G401.6 (cell line): ENCODE measurements around the gene SLC12A2.

ENCODE experiments used
- FAIRE-seq: peaks from 2 replicates; lab custom pipeline; 2012; peaks lifted over from hg19 to GRCh38; lab: Jason Lieb, UNC

SLC12A2 gene

DNA sequence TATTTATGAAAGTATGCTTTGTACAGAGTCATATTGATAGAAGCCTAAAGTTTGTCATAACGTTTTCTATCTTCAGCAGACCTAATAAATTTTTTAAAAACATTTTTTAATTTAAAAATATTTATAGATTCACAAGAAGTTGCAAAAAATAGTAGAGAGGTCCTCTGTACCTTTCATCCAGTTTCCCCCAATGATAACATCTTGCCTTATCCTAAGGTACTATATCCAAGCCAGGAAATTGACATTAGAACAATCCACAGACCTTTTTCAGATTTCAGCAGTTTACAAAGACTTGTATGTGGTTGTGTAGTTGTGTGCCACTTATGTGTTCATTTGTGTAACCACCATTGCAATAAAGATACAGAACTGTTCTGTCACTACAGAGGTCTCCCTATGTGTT lies 88.5 kb downstream of the SLC12A2 start:
- FAIRE-seq, result no peak

- no peak for FAIRE-seq
These were observed 91.4 kb downstream of the SLC12A2 start for GRCh38 chr5:128174951-128175350.

DNA sequence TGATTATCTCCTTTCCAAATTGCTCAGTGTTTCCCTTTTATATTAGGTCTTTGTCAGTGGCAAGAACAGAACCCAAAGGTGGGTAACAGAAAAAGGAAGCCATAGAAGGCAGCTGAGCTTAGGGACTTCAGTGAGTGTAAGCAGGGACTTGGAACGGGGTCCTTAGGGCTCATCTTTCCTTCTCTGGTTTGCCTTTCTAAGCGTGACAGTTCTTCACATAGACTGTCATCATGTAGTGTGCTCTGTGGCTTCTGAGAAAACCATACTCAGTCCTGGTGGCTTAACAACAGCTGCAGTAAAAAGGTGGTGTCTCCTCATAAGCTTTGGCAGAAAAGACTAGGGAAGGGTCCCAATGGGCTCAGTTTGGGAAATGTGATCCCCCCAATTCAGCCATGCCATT lies 108.8 kb downstream of the SLC12A2 start:
- no peak for FAIRE-seq

DNA sequence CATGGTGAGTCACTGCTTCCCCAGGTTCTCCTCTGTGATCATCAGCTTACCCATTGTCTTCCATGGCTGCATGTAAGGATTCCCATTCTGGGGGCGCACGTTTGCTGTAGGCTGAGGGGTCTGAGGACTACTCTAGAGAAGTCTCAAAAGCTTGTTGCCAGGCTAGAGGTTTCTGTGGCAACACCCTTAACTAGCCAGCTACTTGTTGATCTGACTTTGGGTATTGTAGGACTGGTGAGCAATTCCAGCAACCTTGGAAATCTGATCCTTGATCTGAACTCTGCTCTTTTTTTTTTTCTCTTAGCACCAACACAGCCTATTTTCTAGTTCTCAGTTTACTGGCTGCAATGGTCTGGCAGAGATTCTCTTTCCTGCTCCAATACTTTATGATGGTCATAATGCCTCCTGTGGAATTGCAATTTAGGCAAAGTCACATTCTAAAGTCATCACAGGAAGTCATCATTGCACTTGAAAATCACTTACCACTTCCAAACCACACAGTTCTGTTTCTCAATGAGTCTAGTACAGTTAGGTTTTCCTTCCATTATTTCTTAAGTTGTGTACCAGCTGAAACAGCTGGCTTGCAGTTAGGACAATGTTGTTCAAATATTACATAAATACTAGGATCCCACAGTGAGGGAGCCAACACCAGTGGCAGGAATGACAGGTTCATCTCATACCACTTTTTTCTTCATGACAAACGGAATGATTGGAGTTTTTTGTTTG lies 110.3 kb downstream of the SLC12A2 start:
- FAIRE-seq, result no peak

GRCh38 chr5:128195316-128195715 lies 111.8 kb downstream of the SLC12A2 start:
- FAIRE-seq, result no peak

GRCh38 chr5:128196080-128196479 lies 112.5 kb downstream of the SLC12A2 start:
- no peak for FAIRE-seq

DNA sequence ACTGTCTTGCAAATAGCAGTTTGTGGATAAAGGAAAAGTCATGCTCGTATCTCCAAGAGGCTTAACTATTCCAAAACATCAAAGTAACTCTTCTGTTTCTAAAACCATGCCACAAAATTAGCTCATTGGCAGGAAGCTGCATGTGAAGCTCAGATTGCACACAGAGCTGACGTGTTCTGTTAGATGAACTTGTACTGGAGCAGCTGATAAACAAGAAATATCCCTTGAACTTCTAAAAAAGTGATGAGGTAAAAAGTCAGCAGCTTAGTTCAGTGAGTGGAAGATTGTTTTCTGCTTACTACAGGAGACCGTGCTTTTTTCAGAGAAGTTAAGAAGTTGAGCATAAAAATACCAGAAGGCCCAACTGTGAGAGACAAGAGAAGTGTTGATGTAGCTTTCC lies 113.2 kb downstream of the SLC12A2 start:
- FAIRE-seq, result no peak

DNA sequence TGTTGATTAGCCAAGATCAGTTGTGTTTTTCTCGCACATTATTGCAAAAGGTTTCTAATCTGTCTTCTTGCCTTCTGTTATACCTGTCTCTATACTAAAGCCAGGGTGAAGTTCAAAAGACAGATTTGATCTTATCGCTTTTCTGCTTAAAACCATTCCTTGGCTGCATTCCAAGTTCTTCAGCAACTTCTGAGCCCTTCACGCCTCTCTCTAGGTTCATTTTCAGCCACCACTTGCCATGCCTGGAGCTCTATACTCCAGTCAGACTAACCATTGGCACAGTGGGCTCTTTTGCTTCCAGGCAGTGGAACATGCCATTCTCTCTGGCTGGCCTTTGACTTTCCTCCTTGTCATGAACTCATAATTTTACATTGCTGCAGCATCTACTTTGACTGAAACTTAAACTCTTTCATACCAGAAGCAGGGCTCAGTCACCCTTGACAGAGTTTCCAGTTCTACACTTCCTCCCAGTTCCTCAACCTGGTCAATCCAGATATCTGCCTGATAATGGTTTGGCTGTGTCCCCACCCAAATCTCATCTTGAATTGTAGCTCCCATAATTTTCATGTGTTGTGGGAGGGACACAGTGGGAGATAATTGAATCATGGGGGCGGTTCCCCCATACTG lies 114.4 kb downstream of the SLC12A2 start:
- no peak for FAIRE-seq

GRCh38 chr5:128199104-128199503 lies 115.5 kb downstream of the SLC12A2 start:
- FAIRE-seq, result no peak

GRCh38 chr5:128199611-128200010 lies 116.0 kb downstream of the SLC12A2 start:
- FAIRE-seq, result no peak

DNA sequence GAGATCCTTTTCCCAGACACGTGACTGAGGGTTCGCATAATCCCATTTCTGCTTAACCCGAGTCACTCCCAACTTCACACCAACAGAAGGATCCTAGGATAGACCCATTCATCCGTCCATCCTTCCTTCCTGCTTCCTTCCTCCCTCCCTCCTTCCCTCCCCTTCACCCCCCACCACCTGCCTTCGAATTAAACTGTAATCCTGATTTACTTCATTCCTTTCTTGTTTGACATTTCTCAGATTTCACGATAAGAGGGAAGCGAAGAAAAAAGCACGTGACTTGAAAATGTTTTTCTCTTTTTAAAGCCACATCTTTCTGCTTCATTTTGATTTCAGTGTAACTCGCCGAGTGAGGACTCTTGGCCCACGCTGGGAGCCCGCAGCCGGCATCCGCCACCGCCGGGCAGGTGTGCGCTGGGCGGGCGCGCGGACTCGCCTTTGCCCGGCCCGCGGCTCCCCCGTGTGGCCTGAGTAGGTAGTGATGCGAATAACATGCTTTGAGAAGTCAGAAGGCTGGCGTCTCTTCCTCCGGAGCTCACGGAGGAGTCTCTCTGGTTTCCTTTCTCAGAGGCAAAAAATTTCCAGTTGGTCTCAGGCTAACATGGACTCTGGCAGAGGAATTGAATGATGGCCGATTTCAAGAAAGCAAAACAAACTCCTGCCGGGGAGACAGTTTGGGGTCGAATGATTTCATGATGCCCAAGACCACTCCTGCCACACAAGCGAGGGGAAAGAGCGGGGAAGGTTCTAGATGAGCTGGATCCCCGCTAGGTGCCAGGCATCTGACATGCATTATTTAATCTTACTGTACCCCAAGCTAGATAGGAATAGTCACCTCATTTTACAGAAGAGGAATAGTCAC lies 117.7 kb downstream of the SLC12A2 start:
- FAIRE-seq, result no peak

DNA sequence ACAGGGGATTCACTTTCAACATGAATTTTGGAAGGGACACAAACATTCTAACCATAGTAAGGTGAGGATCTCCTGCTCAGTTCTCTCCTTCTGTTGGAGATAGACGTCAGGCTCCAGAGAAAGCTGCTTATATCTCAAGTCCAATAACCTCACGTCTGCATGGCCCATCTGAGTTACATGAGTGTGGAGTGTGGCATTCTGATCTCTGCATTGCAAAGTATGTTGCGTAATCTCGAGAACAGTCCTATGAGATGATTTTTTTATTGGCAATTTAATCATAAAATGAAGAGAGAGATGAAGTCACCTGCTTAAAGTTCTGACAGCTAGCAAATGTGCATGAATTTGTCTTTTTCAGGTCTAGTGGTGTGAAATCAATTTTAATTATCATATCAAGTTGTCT lies 118.8 kb downstream of the SLC12A2 start:
- FAIRE-seq, result no peak

DNA sequence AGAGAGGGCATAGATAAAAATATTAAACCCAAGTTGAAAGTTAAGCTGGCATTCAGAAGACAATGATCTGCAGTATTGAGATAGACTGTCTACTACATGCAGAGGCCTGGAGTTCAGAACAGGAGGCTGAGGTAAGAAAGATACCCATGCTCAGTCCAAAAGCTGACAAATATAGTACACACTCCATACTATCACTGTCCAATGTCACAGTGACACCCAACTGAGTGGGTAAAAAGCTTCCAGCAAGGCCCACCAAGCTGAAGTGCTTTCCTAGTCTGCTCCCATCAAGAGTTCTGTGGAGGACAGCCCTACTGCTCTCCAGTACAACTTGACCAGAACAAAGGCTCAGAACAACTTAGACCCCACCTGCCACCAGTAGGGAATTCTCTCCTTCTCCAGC lies 124.9 kb downstream of the SLC12A2 start:
- FAIRE-seq, result no peak

DNA sequence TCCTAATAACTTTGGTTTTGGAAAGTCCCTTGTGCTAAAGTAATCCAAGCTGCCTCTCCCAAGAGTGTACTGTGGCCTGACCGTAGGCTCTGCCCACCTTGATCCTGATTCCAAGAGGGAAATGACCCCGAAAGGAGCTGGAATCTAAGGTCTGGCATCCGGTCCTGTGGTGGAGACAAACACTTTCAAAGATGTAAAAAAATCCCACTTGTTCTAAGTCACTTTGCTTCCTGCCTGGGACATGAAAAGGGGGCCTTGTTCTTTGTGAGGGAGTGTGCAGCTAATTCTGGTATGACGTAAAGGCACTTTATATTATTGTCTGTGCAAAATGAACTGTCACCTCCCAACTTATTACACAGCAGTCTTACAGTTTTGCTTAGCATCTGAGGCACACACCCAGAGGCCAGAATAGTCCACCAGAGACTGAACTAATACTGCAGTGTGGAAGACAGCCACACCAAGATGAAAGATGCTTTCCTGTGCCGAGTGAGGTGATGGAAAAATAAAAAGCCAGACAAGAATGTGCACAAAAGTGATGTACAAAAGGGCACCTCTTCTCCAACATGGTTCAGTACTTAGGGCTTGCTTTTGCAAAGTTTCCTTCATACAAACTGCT lies 128.7 kb downstream of the SLC12A2 start:
- no peak for FAIRE-seq

DNA sequence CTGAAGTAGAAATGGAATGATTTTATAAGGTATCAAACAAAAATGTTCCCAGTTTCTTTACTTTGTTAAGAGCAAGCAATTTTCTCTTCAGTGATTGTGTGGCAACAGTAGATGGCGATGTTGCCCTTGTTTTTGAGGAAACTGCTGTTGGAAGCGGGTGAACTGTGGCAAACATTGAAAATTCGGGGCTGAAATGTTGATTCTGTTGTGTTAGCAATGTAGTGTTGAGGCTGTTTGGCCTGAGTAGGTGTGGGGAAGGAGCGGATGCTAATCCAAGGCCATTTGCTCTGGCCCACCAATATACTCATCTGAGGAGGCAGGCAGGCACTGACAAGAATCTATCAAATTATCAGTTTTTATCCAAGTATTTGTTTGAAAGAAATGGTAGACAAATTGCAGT lies 129.8 kb downstream of the SLC12A2 start:
- FAIRE-seq, result peak; percentile 84

DNA sequence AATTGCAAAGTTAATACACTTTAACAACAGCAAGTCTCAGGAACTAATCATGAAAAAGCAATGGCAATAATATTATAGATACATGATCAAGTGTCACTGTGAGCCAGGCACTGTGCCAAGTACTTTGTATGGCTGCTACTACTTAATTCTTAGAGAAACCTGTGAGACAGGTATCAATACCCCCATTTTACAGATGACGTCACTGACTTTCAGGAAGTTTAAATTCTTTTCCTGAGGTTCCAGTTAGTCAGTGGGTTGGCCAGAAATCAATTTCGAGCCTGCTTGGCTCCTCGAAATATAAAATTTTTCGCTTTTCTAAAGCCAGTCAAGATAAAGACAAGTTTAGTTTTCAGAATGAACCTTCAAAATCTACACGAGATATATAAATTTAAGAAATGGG lies 130.3 kb downstream of the SLC12A2 start:
- FAIRE-seq, result no peak

DNA sequence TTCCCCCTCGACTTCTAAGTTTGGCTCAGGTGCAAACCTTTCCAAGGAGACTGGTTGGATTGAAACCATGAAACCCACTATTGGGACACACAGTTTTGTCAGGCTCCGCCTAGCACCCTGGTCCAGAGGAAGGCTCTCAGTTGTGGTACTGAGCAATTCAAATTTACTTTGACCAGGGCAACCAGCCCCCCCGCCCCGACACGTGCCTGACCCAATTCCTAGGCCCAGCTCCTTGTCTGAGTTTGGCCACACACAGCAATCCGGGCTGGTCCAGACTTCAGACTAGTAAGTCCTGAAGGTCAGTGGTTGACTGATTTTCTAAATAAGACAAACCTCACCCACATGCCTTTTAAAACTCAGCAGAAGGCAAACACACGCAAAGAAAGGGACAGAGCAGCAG lies 132.7 kb downstream of the SLC12A2 start:
- no peak for FAIRE-seq

- no peak for FAIRE-seq
These were observed 133.4 kb downstream of the SLC12A2 start for GRCh38 chr5:128216860-128217531.

- FAIRE-seq, result no peak
These were observed 137.3 kb downstream of the SLC12A2 start for GRCh38 chr5:128220841-128221240.

DNA sequence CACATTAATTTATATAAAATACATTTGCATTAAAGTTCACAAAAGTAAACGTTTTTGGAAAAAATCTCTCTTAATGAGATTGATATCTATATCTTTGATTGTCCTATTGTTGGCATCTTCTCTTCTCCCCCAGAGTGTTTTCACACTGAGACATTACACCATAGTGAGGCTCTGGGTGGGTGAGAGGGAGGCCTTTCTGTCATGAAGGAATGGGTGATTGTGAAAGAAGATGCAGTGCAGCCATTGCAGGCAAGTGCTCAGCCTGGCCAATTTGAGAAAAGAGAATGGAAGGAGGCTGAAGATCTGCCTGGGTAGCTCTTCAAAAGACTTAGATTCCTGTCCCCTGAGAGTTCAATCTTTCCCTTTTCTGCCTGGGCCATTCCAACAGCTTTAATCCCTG lies 140.8 kb downstream of the SLC12A2 start:
- FAIRE-seq, result no peak

GRCh38 chr5:128225245-128226030 lies 141.9 kb downstream of the SLC12A2 start:
- FAIRE-seq, result no peak
